Measurements from ENCODE around the gene TSHZ2.
"Not testable (repeated sequence)": the region's sequence is repeated elsewhere in the genome, so short reads cannot be mapped to it uniquely, and the experiment has no call there.

TSHZ2 gene

GRCh38 chr20:53428996-53429395, 456.8 kb downstream of the TSHZ2 start:
- H3K27ac Mint-ChIP-seq: no peak overlapping the region
- no peaks in the 10 kb centered on the region for H3K4me1 Mint-ChIP-seq (ENCODE audit: low read depth)
- H3K9me3 Mint-ChIP-seq: peaks cover 3% of the 10 kb centered on the region
- H3K36me3 Mint-ChIP-seq (ENCODE audit: low read depth): no peaks in the 10 kb centered on the region
- no peak overlapping the region for H3K4me3 Mint-ChIP-seq
- peaks cover 3% of the 10 kb centered on the region for H3K27me3 Mint-ChIP-seq

GRCh38 chr20:53434662-53435061, 462.5 kb downstream of the TSHZ2 start:
- H3K36me3 Mint-ChIP-seq (ENCODE audit: low read depth): no peaks in the 10 kb centered on the region
- no peaks in the 10 kb centered on the region for H3K9me3 Mint-ChIP-seq
- H3K27me3 Mint-ChIP-seq: no peaks in the 10 kb centered on the region
- H3K4me3 Mint-ChIP-seq: no peak overlapping the region
- H3K4me1 Mint-ChIP-seq (ENCODE audit: low read depth): no peaks in the 10 kb centered on the region
- H3K27ac Mint-ChIP-seq: no peak overlapping the region

DNA sequence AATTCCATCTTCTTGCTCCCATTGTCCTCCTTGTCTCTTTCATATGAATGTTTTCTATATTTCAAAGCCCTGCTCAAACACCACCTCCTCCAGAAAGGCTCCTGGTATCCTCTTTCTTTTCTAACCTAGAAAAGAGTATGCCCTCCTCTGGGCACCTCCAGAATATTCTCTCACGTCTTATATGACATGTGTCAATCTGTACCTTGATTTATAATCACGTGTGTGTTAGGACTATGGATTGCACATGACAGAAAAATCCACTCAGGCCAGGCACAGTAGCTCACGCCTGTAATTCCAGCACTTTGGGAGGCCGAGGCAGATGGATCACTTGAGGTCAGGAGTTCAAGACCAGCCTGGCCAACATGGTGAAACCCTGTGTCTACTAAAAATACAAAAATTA, 464.8 kb downstream of the TSHZ2 start:
- H3K36me3 Mint-ChIP-seq (ENCODE audit: low read depth); H3K27me3 Mint-ChIP-seq; H3K4me1 Mint-ChIP-seq (ENCODE audit: low read depth); H3K9me3 Mint-ChIP-seq; H3K4me3 Mint-ChIP-seq; H3K27ac Mint-ChIP-seq: not testable (repeated sequence)

- Mint-ChIP-seq H3K4me1 (ENCODE audit: low read depth) (no peaks in the 10 kb centered on the region), H3K4me3 (no peak overlapping the region), H3K36me3 (ENCODE audit: low read depth) (no peaks in the 10 kb centered on the region), H3K27me3 (peaks cover 7% of the 10 kb centered on the region), H3K27ac (no peak overlapping the region), H3K9me3 (no peaks in the 10 kb centered on the region)
Measured at GRCh38 chr20:53438368-53438767, 466.2 kb downstream of the TSHZ2 start.

DNA sequence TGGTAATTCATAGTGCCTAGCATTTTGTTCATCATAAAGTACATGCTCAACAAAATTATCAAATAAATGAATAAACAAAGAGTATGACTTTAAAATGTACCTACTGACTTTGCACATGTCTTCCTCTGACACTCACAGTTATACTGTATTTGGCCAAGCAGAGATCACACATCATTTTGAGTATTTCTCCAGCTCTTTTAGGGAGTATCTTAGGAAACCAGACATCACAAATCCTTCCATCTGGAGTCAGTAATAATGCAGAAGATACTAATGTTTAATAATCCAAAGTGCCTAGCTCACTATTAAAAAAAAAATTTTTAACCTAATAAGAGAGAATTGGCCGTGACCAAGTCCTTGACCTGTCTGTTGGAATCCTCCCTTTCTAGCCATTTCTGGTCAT, 466.9 kb downstream of the TSHZ2 start:
- no peaks in the 10 kb centered on the region for H3K36me3 Mint-ChIP-seq (ENCODE audit: low read depth)
- H3K9me3 Mint-ChIP-seq: no peaks in the 10 kb centered on the region
- no peak overlapping the region for H3K27ac Mint-ChIP-seq
- no peak overlapping the region for H3K4me3 Mint-ChIP-seq
- H3K27me3 Mint-ChIP-seq: peaks cover 7% of the 10 kb centered on the region
- no peaks in the 10 kb centered on the region for H3K4me1 Mint-ChIP-seq (ENCODE audit: low read depth)

- Mint-ChIP-seq H3K27ac (no peak overlapping the region), H3K27me3 (peaks cover 7% of the 10 kb centered on the region), H3K4me3 (no peak overlapping the region), H3K36me3 (ENCODE audit: low read depth) (no peaks in the 10 kb centered on the region), H3K4me1 (ENCODE audit: low read depth) (no peaks in the 10 kb centered on the region), H3K9me3 (no peaks in the 10 kb centered on the region)
Measured at GRCh38 chr20:53439616-53440015, 467.5 kb downstream of the TSHZ2 start.

- no peak overlapping the region for H3K27ac Mint-ChIP-seq
- no peak overlapping the region for H3K4me3 Mint-ChIP-seq
- H3K4me1 Mint-ChIP-seq (ENCODE audit: low read depth): peaks cover 12% of the 10 kb centered on the region
- peaks cover 6% of the 10 kb centered on the region for H3K36me3 Mint-ChIP-seq (ENCODE audit: low read depth)
- H3K27me3 Mint-ChIP-seq: peaks cover 7% of the 10 kb centered on the region
- peaks cover 25% of the 10 kb centered on the region for H3K9me3 Mint-ChIP-seq
Measured at GRCh38 chr20:53444401-53445149, 472.4 kb downstream of the TSHZ2 start.

DNA sequence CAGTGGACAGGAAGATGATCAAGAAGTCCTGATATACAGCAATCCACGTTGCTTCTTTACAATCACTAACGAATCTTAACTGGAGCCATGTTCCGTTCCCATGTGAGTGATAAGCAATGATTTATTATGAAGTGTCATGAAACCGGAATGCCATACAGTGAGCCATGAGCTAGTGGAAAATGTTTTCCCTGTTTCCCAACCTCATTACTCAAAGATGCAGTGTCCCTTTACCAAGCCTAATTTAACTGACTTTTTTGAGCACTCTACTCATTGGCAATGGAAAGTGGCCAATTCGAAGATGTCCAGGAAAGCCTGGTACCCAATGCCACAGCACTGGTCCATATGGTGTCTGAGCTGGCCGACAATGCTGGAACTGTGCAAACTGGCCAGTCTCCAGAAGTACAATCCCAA, 473.2 kb downstream of the TSHZ2 start:
- Mint-ChIP-seq H3K27ac (no peak overlapping the region), H3K4me3 (no peak overlapping the region), H3K9me3 (peaks cover 32% of the 10 kb centered on the region), H3K27me3 (peaks cover 4% of the 10 kb centered on the region), H3K4me1 (ENCODE audit: low read depth) (peaks cover 12% of the 10 kb centered on the region), H3K36me3 (ENCODE audit: low read depth) (peaks cover 6% of the 10 kb centered on the region)

- H3K27me3 Mint-ChIP-seq: peaks cover 3% of the 10 kb centered on the region
- H3K36me3 Mint-ChIP-seq (ENCODE audit: low read depth): peaks cover 6% of the 10 kb centered on the region
- H3K9me3 Mint-ChIP-seq: peaks cover 36% of the 10 kb centered on the region
- H3K4me1 Mint-ChIP-seq (ENCODE audit: low read depth): peaks cover 12% of the 10 kb centered on the region
- H3K27ac Mint-ChIP-seq: no peak overlapping the region
- H3K4me3 Mint-ChIP-seq: no peak overlapping the region
Measured at GRCh38 chr20:53445932-53446331, 473.8 kb downstream of the TSHZ2 start.

GRCh38 chr20:53447316-53447715, 475.2 kb downstream of the TSHZ2 start:
- H3K4me1 Mint-ChIP-seq (ENCODE audit: low read depth): peaks cover 12% of the 10 kb centered on the region
- H3K4me3 Mint-ChIP-seq: no peak overlapping the region
- H3K9me3 Mint-ChIP-seq: peaks cover 42% of the 10 kb centered on the region
- H3K27me3 Mint-ChIP-seq: peaks cover 3% of the 10 kb centered on the region
- H3K36me3 Mint-ChIP-seq (ENCODE audit: low read depth): peaks cover 6% of the 10 kb centered on the region
- H3K27ac Mint-ChIP-seq: no peak overlapping the region

GRCh38 chr20:53448426-53448825, 476.3 kb downstream of the TSHZ2 start:
- no peaks in the 10 kb centered on the region for H3K27me3 Mint-ChIP-seq
- peaks cover 44% of the 10 kb centered on the region for H3K9me3 Mint-ChIP-seq
- H3K36me3 Mint-ChIP-seq (ENCODE audit: low read depth): peaks cover 6% of the 10 kb centered on the region
- H3K4me3 Mint-ChIP-seq: no peak overlapping the region
- peaks cover 12% of the 10 kb centered on the region for H3K4me1 Mint-ChIP-seq (ENCODE audit: low read depth)
- H3K27ac Mint-ChIP-seq: peak overlapping the region; percentile 42

GRCh38 chr20:53448875-53449274, 476.7 kb downstream of the TSHZ2 start:
- Mint-ChIP-seq H3K4me3 (no peak overlapping the region), H3K27me3 (no peaks in the 10 kb centered on the region), H3K9me3 (peaks cover 46% of the 10 kb centered on the region), H3K27ac (peak overlapping the region; percentile 42), H3K4me1 (ENCODE audit: low read depth) (peaks cover 12% of the 10 kb centered on the region), H3K36me3 (ENCODE audit: low read depth) (peaks cover 6% of the 10 kb centered on the region)

DNA sequence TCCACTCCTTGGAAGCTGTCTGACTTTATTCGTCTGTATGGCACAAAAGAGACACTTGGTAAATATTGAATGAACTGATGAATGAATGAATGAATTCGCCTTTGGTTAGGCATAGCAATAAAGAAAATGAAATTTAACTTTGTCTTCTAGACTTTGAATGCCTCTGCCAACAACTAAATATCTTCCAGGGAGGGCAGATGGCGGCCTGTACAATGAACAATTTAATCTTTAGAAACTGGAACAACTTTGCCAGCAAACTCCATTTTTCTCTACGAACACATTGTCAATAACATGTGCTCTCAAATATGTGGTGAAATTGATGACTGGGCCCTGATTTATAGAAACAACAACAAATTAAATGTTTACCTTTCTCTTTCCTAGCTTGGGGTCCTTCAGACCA, 480.9 kb downstream of the TSHZ2 start:
- H3K9me3 Mint-ChIP-seq: peaks cover 41% of the 10 kb centered on the region
- peaks cover 10% of the 10 kb centered on the region for H3K4me1 Mint-ChIP-seq (ENCODE audit: low read depth)
- no peaks in the 10 kb centered on the region for H3K27me3 Mint-ChIP-seq
- H3K36me3 Mint-ChIP-seq (ENCODE audit: low read depth): peaks cover 4% of the 10 kb centered on the region
- no peak overlapping the region for H3K4me3 Mint-ChIP-seq
- no peak overlapping the region for H3K27ac Mint-ChIP-seq

GRCh38 chr20:53454675-53455276, 482.6 kb downstream of the TSHZ2 start:
- Mint-ChIP-seq H3K36me3 (ENCODE audit: low read depth) (no peaks in the 10 kb centered on the region), H3K4me3 (no peak overlapping the region), H3K27me3 (no peaks in the 10 kb centered on the region)

GRCh38 chr20:53463101-53463972, 491.2 kb downstream of the TSHZ2 start:
- H3K27ac Mint-ChIP-seq: no peak overlapping the region

More at GRCh38 chr20:53454675-53455276, 482.6 kb downstream of the TSHZ2 start:
- Mint-ChIP-seq H3K27ac (no peak overlapping the region), H3K9me3 (peaks cover 27% of the 10 kb centered on the region), H3K4me1 (ENCODE audit: low read depth) (no peaks in the 10 kb centered on the region)

More at GRCh38 chr20:53463101-53463972, 491.2 kb downstream of the TSHZ2 start:
- Mint-ChIP-seq H3K9me3 (no peaks in the 10 kb centered on the region), H3K4me1 (ENCODE audit: low read depth) (no peaks in the 10 kb centered on the region), H3K4me3 (no peak overlapping the region), H3K27me3 (peaks cover 9% of the 10 kb centered on the region), H3K36me3 (ENCODE audit: low read depth) (no peaks in the 10 kb centered on the region)
